Duodenal mucosa (tissue), 2 donors: ENCODE measurements around the gene HNRNPC.

ENCODE experiments used
- H3K27ac ChIP-seq: one replicate; pipeline ENCODE4 v1.7.0; 2013; ENCODE audit warnings: low read depth, low read length
- H3K27me3 ChIP-seq, 2 donors: one replicate each; pipeline ENCODE4 v1.7.0; 2013; ENCODE audit warnings: low read length in 2 of 2, control low read depth in 1 of 2; ENCODE audit not compliant: insufficient read depth in 2 of 2, control insufficient read depth in 1 of 2
- H3K36me3 ChIP-seq, 2 donors: one replicate each; pipeline ENCODE4 v1.7.0; 2013; ENCODE audit warnings: low read length in 2 of 2, control low read depth in 1 of 2; ENCODE audit not compliant: insufficient read depth in 2 of 2, control insufficient read depth in 1 of 2
- H3K4me1 ChIP-seq, 2 donors: one replicate each; pipeline ENCODE4 v1.7.0; 2013; ENCODE audit warnings: low read length in 2 of 2, control low read depth in 1 of 2; ENCODE audit not compliant: insufficient read depth in 2 of 2, control insufficient read depth in 1 of 2
- H3K4me3 ChIP-seq, 2 donors: one replicate each; pipeline ENCODE4 v1.7.0; 2013; ENCODE audit warnings: low read length in 2 of 2, low read depth in 1 of 2
- H3K9ac ChIP-seq, 2 donors: one replicate each; pipeline ENCODE4 v1.7.0; 2013; ENCODE audit warnings: low read length in 2 of 2, low read depth in 1 of 2
- H3K9me3 ChIP-seq, 2 donors: one replicate each; pipeline ENCODE4 v1.7.0; 2013; ENCODE audit warnings: low read length in 2 of 2, control low read depth in 1 of 2; ENCODE audit not compliant: control insufficient read depth in 1 of 2

Gene HNRNPC

GRCh38 chr14:21199611-21200560, 69.4 kb downstream of the HNRNPC start:
- Histone ChIP-seq H3K9ac (no peak overlapping the region), H3K4me3 (no peak overlapping the region), H3K9me3 (peaks cover 0 to 3% of the 10 kb centered on the region in 2 donors), H3K36me3 (peaks cover 4 to 10% of the 10 kb centered on the region in 2 donors), H3K27ac (no peak overlapping the region), H3K4me1 (no peaks in the 10 kb centered on the region), H3K27me3 (no peaks in the 10 kb centered on the region)

GRCh38 chr14:21197418-21198205, 71.6 kb downstream of the HNRNPC start:
- Histone ChIP-seq H3K27ac (no peak overlapping the region), H3K36me3 (no peaks in the 10 kb centered on the region), H3K9ac (no peak overlapping the region), H3K4me3 (no peak overlapping the region), H3K27me3 (no peaks in the 10 kb centered on the region), H3K4me1 (peaks cover 0 to under 1% of the 10 kb centered on the region in 2 donors), H3K9me3 (peaks cover 0 to 3% of the 10 kb centered on the region in 2 donors)

- no peaks in the 10 kb centered on the region for H3K36me3 ChIP-seq
- no peak overlapping the region for H3K9ac ChIP-seq
- peaks cover 0 to 3% of the 10 kb centered on the region in 2 donors for H3K9me3 ChIP-seq
- H3K27ac ChIP-seq, result no peak overlapping the region
- H3K4me1 ChIP-seq, result peaks cover 5 to 10% of the 10 kb centered on the region in 2 donors
- no peak overlapping the region for H3K4me3 ChIP-seq
- H3K27me3 ChIP-seq, result no peaks in the 10 kb centered on the region
Observed at GRCh38 chr14:21194597-21194996, 74.6 kb downstream of the HNRNPC start.

- Histone ChIP-seq H3K27ac (no peak overlapping the region), H3K4me1 (peaks cover 5 to 10% of the 10 kb centered on the region in 2 donors), H3K4me3 (no peak overlapping the region), H3K9ac (no peak overlapping the region), H3K36me3 (no peaks in the 10 kb centered on the region), H3K9me3 (peaks cover 0 to 3% of the 10 kb centered on the region in 2 donors), H3K27me3 (no peaks in the 10 kb centered on the region)
Observed at GRCh38 chr14:21192875-21193535, 76.2 kb downstream of the HNRNPC start.

- no peaks in the 10 kb centered on the region for H3K27me3 ChIP-seq
- H3K4me1 ChIP-seq, result peaks cover 5 to 10% of the 10 kb centered on the region in 2 donors
- peak overlapping the region; percentile 53 to 58 for H3K4me3 ChIP-seq
- no peak overlapping the region for H3K9ac ChIP-seq
- no peak overlapping the region for H3K27ac ChIP-seq
- no peaks in the 10 kb centered on the region for H3K36me3 ChIP-seq
- peaks cover 0 to 2% of the 10 kb centered on the region in 2 donors for H3K9me3 ChIP-seq
Observed at GRCh38 chr14:21192447-21192822, 76.8 kb downstream of the HNRNPC start.

- H3K9me3 ChIP-seq, result no peaks in the 10 kb centered on the region
- no peak overlapping the region for H3K27ac ChIP-seq
- H3K9ac ChIP-seq, result peak overlapping the region in 1 of 2 donors; percentile 25
- no peaks in the 10 kb centered on the region for H3K36me3 ChIP-seq
- H3K4me1 ChIP-seq, result peaks cover 5 to 10% of the 10 kb centered on the region in 2 donors
- H3K27me3 ChIP-seq, result no peaks in the 10 kb centered on the region
- peak overlapping the region; percentile 53 to 58 for H3K4me3 ChIP-seq
Observed at GRCh38 chr14:21191809-21192446, 77.3 kb downstream of the HNRNPC start.

- no peaks in the 10 kb centered on the region for H3K9me3 ChIP-seq
- H3K4me1 ChIP-seq, result peaks cover 5 to 10% of the 10 kb centered on the region in 2 donors
- no peaks in the 10 kb centered on the region for H3K36me3 ChIP-seq
- peak overlapping the region in 1 of 2 donors; percentile 53 for H3K4me3 ChIP-seq
- no peaks in the 10 kb centered on the region for H3K27me3 ChIP-seq
- H3K9ac ChIP-seq, result no peak overlapping the region
- H3K27ac ChIP-seq, result no peak overlapping the region
Observed at GRCh38 chr14:21191261-21191808, 77.9 kb downstream of the HNRNPC start.

- Histone ChIP-seq H3K4me3 (no peak overlapping the region), H3K27me3 (no peaks in the 10 kb centered on the region), H3K27ac (no peak overlapping the region), H3K36me3 (no peaks in the 10 kb centered on the region), H3K9me3 (peaks cover 0 to 2% of the 10 kb centered on the region in 2 donors), H3K4me1 (no peaks in the 10 kb centered on the region), H3K9ac (no peak overlapping the region)
Observed at GRCh38 chr14:21185491-21185890, 83.8 kb downstream of the HNRNPC start.

GRCh38 chr14:21184254-21184653, 85.0 kb downstream of the HNRNPC start:
- Histone ChIP-seq H3K36me3 (no peaks in the 10 kb centered on the region), H3K27ac (no peak overlapping the region), H3K4me1 (no peaks in the 10 kb centered on the region)

More at GRCh38 chr14:21184254-21184653, 85.0 kb downstream of the HNRNPC start:
- Histone ChIP-seq H3K27me3 (no peaks in the 10 kb centered on the region), H3K4me3 (no peak overlapping the region), H3K9ac (no peak overlapping the region), H3K9me3 (peaks cover 0 to 2% of the 10 kb centered on the region in 2 donors)
